HepG2 (cell line): ENCODE results near the gene IMPDH2. TPM values are rescaled to one million over a fixed set of nuclear protein-coding genes. Genes with fewer than 3 reads are reported as not detected.

Experiments used
- AHR ChIP-seq: IDR thresholded peaks from 2 replicates; pipeline ENCODE4 v1.6.1; 2018; ENCODE audit warnings: missing genetic modification reagents, missing compliant biosample characterization
- ARHGAP35 ChIP-seq: sonication (generic); formaldehyde crosslinking; IDR thresholded peaks from 2 replicates; pipeline ENCODE4 v1.9.0; 2022; ENCODE audit warnings: mild to moderate bottlenecking, inconsistent platforms, moderate library complexity, missing genetic modification reagents, borderline replicate concordance
- DR1 ChIP-seq: sonication (generic); formaldehyde crosslinking; IDR thresholded peaks from 2 replicates; pipeline ENCODE4 v1.8.0; 2021; ENCODE audit warnings: mild to moderate bottlenecking, missing genetic modification reagents, inconsistent platforms
- HCFC1 ChIP-seq: fragments of 150-350 bp; IDR thresholded peaks from 2 replicates; pipeline ENCODE4 v1.6.1; 2014; ENCODE audit warnings: low read depth, low read length
- KDM5B ChIP-seq: sonication (generic); formaldehyde crosslinking; IDR thresholded peaks from 2 replicates; pipeline ENCODE4 v1.4.0; 2020; ENCODE audit warnings: missing genetic modification reagents, mild to moderate bottlenecking, borderline replicate concordance
- MED13 ChIP-seq: sonication (generic); formaldehyde crosslinking; IDR thresholded peaks from 2 replicates; pipeline ENCODE4 v1.5.0; 2020; ENCODE audit warnings: missing genetic modification reagents
- NFE2 ChIP-seq: sonication (generic); formaldehyde crosslinking; IDR thresholded peaks from 2 replicates; pipeline ENCODE4 v1.4.0; 2020; ENCODE audit warnings: missing genetic modification reagents
- RBAK ChIP-seq: sonication (generic); formaldehyde crosslinking; IDR thresholded peaks from 2 replicates; pipeline ENCODE4 v1.5.1; 2020; ENCODE audit warnings: mild to moderate bottlenecking, missing genetic modification reagents
- TCF12 ChIP-seq, 2 experiments: fragments of 450-650 bp in 1 of 2; sonication (generic) in 1 of 2; formaldehyde crosslinking in 1 of 2; IDR thresholded peaks; 2 replicates each; pipeline versions ENCODE4 v1.6.1 to v1.8.0; 2017 to 2022; ENCODE audit warnings: antibody characterized with exemption in 1 of 2, mild to moderate bottlenecking in 1 of 2, missing genetic modification reagents in 1 of 2, moderate library complexity in 1 of 2
- TGIF2 ChIP-seq: IDR thresholded peaks from 2 replicates; pipeline ENCODE4 v1.6.1; 2016; ENCODE audit warnings: control low read depth, missing compliant biosample characterization
- ZNF33B ChIP-seq: sonication (generic); formaldehyde crosslinking; IDR thresholded peaks from 2 replicates; pipeline ENCODE4 v1.5.1; 2020; ENCODE audit warnings: mild to moderate bottlenecking, missing genetic modification reagents
- ZNF552 ChIP-seq: sonication (generic); formaldehyde crosslinking; IDR thresholded peaks from 2 replicates; pipeline ENCODE4 v1.9.0; 2022; ENCODE audit warnings: missing genetic modification reagents, mild to moderate bottlenecking, borderline replicate concordance
- ZNF589 ChIP-seq: sonication (generic); formaldehyde crosslinking; conservative IDR thresholded peaks from 2 replicates; pipeline ENCODE4 v1.8.0; 2022; ENCODE audit warnings: mild to moderate bottlenecking, moderate library complexity, missing genetic modification reagents
- ZNF652 ChIP-seq: IDR thresholded peaks from 2 replicates; pipeline ENCODE4 v1.6.1; 2016; ENCODE audit warnings: low read depth, borderline replicate concordance
- ZNF773 ChIP-seq: sonication (generic); formaldehyde crosslinking; IDR thresholded peaks from 2 replicates; pipeline ENCODE4 v1.4.0; 2020; ENCODE audit warnings: missing genetic modification reagents, borderline replicate concordance
- polyA plus RNA-seq, 8 experiments: library from polyadenylated mRNA; depleted of rRNA in 3 of 8; stranded (reverse) in 7 of 8; unstranded in 1 of 8; fragments of >200 nt; fragmentation: Illumina TruSeq in 4 of 8; extraction: Trizol in 4 of 8; gene quantifications; 2 replicates each; pipeline versions ENCODE4 v1.2.1 to v1.2.3, GENCODE V29; 2011 to 2016; ENCODE audit warnings: low read depth in 4 of 8, missing spikeins in 1 of 8, mixed read lengths in 1 of 8; ENCODE audit not compliant: insufficient read depth in 1 of 8
- total RNA-seq, 5 experiments: library from RNA; depleted of rRNA; stranded (reverse); fragments of >200 nt; fragmentation: Illumina TruSeq; extraction: Trizol; gene quantifications; 2 replicates each; pipeline ENCODE4 v1.2.3, GENCODE V29; 2016; ENCODE audit warnings: low read depth in 1 of 5
- TF ChIP-seq, protein P1 (sequence below): sonication (generic); formaldehyde crosslinking; conservative IDR thresholded peaks from 2 replicates; pipeline ENCODE4 v1.4.0; 2020; ENCODE audit warnings: missing genetic modification reagents
- TF ChIP-seq, protein P2 (sequence below): sonication (generic); formaldehyde crosslinking; IDR thresholded peaks from 2 replicates; pipeline ENCODE4 v1.4.0; 2020; ENCODE audit warnings: missing genetic modification reagents
- TF ChIP-seq, protein P3 (sequence below): IDR thresholded peaks from 2 replicates; pipeline ENCODE4 v1.6.1; 2016; ENCODE audit warnings: control low read depth
- TF ChIP-seq, protein P4 (sequence below): sonication (generic); formaldehyde crosslinking; IDR thresholded peaks from 2 replicates; pipeline ENCODE4 v1.4.0; 2020; ENCODE audit warnings: mild to moderate bottlenecking, low read depth, missing genetic modification reagents
- TF ChIP-seq, protein P5 (sequence below): sonication (generic); formaldehyde crosslinking; IDR thresholded peaks from 2 replicates; pipeline ENCODE4 v1.5.1; 2020; ENCODE audit warnings: missing genetic modification reagents, mild to moderate bottlenecking, borderline replicate concordance

The IMPDH2 gene
- total and polyA plus RNA-seq, 2 of the 13 experiments (the other 11 are each of a cell fraction or from before 2014, with no cell fraction given), result 248 to 260 TPM

DNA sequence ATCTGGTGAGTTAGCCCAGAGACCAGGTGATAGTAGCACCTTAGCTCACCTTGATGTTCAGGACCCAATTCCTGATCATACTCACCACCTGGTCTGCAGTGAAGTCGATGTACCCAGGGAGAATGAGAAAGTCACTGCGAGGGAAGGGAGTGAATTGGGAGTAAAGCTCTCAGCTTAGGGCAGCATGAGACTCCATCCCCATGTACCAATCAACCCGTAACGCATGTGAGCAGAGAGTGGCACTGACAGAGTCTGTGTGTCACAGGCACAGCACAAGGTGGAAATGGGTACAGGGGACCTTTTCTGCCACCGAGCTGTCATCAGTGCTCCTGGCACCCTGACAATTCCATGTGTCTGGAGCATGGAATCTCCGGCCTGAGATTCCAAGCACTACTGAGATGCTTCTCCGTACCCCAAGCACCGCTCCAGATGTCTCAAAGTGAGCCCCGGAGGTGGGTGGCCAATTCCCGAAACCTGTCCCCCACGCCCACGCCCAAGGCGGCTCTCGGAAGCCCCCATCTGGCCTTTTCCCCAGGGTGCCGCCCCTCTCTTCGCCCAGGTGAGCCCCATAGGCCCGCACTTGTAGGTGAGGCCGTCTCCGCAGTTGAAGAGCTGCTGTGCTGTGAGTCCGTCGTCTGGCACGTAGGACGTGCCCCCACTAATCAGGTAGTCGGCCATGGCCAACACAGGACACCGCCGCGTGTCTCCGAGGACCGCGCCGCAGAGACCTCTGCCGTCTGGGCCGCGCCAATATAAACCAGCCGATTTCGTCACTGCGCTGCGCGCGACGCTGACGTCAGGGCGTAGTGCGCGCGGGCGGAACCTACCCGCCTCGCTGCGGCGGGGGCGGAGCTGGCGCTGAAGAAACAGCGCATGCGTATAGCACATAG lies at the start of gene IMPDH2 (continued):
- peak; percentile 92; the same call in 1 of the 2 replicates for TF ChIP-seq AHR (CRISPR knock-in tag)
- no peak for TF ChIP-seq TCF12 (IDR thresholded peaks at IDR 0.05)
- TF ChIP-seq TCF12 (CRISPR knock-in tag; IDR thresholded peaks at IDR 0.05), result no peak; the same call in 1 of the 2 replicates
- TF ChIP-seq ZNF652 (CRISPR knock-in tag), result no peak
- TF ChIP-seq ARHGAP35, result peak; percentile 75; the same call in 1 of the 2 replicates
- no peak for TF ChIP-seq NFE2 (CRISPR knock-in tag)
- TF ChIP-seq, protein P1, sequence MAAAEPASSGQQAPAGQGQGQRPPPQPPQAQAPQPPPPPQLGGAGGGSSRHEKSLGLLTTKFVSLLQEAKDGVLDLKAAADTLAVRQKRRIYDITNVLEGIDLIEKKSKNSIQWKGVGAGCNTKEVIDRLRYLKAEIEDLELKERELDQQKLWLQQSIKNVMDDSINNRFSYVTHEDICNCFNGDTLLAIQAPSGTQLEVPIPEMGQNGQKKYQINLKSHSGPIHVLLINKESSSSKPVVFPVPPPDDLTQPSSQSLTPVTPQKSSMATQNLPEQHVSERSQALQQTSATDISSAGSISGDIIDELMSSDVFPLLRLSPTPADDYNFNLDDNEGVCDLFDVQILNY (CRISPR knock-in tag), result peak; percentile 88
- TF ChIP-seq RBAK (CRISPR knock-in tag), result no peak
- peak; percentile 97; the same call in 1 of the 2 replicates for TF ChIP-seq KDM5B (CRISPR knock-in tag)
- TF ChIP-seq, protein P2, sequence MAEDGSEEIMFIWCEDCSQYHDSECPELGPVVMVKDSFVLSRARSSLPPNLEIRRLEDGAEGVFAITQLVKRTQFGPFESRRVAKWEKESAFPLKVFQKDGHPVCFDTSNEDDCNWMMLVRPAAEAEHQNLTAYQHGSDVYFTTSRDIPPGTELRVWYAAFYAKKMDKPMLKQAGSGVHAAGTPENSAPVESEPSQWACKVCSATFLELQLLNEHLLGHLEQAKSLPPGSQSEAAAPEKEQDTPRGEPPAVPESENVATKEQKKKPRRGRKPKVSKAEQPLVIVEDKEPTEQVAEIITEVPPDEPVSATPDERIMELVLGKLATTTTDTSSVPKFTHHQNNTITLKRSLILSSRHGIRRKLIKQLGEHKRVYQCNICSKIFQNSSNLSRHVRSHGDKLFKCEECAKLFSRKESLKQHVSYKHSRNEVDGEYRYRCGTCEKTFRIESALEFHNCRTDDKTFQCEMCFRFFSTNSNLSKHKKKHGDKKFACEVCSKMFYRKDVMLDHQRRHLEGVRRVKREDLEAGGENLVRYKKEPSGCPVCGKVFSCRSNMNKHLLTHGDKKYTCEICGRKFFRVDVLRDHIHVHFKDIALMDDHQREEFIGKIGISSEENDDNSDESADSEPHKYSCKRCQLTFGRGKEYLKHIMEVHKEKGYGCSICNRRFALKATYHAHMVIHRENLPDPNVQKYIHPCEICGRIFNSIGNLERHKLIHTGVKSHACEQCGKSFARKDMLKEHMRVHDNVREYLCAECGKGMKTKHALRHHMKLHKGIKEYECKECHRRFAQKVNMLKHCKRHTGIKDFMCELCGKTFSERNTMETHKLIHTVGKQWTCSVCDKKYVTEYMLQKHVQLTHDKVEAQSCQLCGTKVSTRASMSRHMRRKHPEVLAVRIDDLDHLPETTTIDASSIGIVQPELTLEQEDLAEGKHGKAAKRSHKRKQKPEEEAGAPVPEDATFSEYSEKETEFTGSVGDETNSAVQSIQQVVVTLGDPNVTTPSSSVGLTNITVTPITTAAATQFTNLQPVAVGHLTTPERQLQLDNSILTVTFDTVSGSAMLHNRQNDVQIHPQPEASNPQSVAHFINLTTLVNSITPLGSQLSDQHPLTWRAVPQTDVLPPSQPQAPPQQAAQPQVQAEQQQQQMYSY (CRISPR knock-in tag), result no peak
- TF ChIP-seq, protein P3, sequence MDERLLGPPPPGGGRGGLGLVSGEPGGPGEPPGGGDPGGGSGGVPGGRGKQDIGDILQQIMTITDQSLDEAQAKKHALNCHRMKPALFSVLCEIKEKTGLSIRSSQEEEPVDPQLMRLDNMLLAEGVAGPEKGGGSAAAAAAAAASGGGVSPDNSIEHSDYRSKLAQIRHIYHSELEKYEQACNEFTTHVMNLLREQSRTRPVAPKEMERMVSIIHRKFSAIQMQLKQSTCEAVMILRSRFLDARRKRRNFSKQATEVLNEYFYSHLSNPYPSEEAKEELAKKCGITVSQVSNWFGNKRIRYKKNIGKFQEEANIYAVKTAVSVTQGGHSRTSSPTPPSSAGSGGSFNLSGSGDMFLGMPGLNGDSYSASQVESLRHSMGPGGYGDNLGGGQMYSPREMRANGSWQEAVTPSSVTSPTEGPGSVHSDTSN (CRISPR knock-in tag), result no peak
- TF ChIP-seq ZNF589 (CRISPR knock-in tag), result no peak
- 0 out of 2 replicates have a peak, but pooled peaks have one; percentile 11 for TF ChIP-seq ZNF552
- TF ChIP-seq HCFC1, result peak; percentile 46; the same call in 1 of the 2 replicates
- TF ChIP-seq ZNF773, result peak; percentile 70; the same call in 1 of the 2 replicates
- TF ChIP-seq, protein P4, sequence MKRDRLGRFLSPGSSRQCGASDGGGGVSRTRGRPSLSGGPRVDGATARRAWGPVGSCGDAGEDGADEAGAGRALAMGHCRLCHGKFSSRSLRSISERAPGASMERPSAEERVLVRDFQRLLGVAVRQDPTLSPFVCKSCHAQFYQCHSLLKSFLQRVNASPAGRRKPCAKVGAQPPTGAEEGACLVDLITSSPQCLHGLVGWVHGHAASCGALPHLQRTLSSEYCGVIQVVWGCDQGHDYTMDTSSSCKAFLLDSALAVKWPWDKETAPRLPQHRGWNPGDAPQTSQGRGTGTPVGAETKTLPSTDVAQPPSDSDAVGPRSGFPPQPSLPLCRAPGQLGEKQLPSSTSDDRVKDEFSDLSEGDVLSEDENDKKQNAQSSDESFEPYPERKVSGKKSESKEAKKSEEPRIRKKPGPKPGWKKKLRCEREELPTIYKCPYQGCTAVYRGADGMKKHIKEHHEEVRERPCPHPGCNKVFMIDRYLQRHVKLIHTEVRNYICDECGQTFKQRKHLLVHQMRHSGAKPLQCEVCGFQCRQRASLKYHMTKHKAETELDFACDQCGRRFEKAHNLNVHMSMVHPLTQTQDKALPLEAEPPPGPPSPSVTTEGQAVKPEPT (CRISPR knock-in tag), result peak; percentile 93
- peak; percentile 99 for TF ChIP-seq DR1 (CRISPR knock-in tag)
- peak; percentile 94; the same call in 1 of the 2 replicates for TF ChIP-seq ZNF33B (CRISPR knock-in tag)
- TF ChIP-seq, protein P5, sequence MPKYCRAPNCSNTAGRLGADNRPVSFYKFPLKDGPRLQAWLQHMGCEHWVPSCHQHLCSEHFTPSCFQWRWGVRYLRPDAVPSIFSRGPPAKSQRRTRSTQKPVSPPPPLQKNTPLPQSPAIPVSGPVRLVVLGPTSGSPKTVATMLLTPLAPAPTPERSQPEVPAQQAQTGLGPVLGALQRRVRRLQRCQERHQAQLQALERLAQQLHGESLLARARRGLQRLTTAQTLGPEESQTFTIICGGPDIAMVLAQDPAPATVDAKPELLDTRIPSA (CRISPR knock-in tag), result no peak
- TF ChIP-seq MED13 (CRISPR knock-in tag), result peak; percentile 42; the same call in 1 of the 2 replicates
- TF ChIP-seq TGIF2, result peak; percentile 85
